GM12891 (cell line): ENCODE measurements around the gene LZTS2.

Experiments
- POLR2A ChIP-seq: IDR thresholded peaks from 2 replicates; pipeline ENCODE4 v1.6.1; 2011; ENCODE audit warnings: low read depth, low read length, control low read depth
- POLR2AphosphoS5 ChIP-seq: IDR thresholded peaks from 2 replicates; pipeline ENCODE4 v1.6.1; 2011; ENCODE audit warnings: low read depth, low read length, control low read depth
- POU2F2 ChIP-seq: IDR thresholded peaks from 2 replicates; pipeline ENCODE4 v1.6.1; 2011; ENCODE audit warnings: low read depth, mild to moderate bottlenecking, control low read depth, low read length, moderate library complexity
- SPI1 ChIP-seq: IDR thresholded peaks from 2 replicates; pipeline ENCODE4 v1.6.1; 2011; ENCODE audit warnings: low read depth, low read length, control low read depth
- TAF1 ChIP-seq: IDR thresholded peaks from 2 replicates; pipeline ENCODE4 v1.6.1; 2011; ENCODE audit warnings: low read depth, low read length, control low read depth

DNA sequence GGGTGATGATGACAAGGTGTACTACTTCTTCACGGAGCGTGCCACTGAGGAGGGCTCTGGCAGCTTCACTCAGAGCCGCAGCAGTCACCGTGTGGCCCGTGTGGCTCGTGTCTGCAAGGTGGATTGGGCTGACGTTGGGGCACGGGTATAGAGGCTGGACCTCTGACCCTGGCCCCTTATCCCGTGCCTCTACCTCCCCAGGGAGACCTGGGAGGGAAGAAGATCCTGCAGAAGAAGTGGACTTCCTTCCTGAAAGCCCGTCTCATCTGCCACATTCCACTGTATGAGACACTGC is 20.8 kb upstream of the LZTS2 start:
- no peak for TF ChIP-seq POLR2AphosphoS5
- no peak for TF ChIP-seq POLR2A
- no peak for TF ChIP-seq SPI1
- TF ChIP-seq POU2F2 = no peak
- TF ChIP-seq TAF1 = no peak
